SU-DHL-6 (cell line): Measurements from ENCODE around the gene MED23.

Experiments used
- EZH2phosphoT487 ChIP-seq: fragments of 200-600 bp; sonication (generic), shearing (Covaris generic); conservative IDR thresholded peaks from 2 replicates; pipeline ENCODE4 v1.6.1; 2018; ENCODE audit warnings: mild to moderate bottlenecking, antibody characterized with exemption, low read length, moderate library complexity, mixed read lengths
- TF ChIP-seq, protein P1 (sequence below): fragments of 200-600 bp; sonication (generic); IDR thresholded peaks from one replicate; pipeline ENCODE4 v1.5.1; 2017; ENCODE audit warnings: antibody characterized with exemption, mild to moderate bottlenecking, low read length, moderate library complexity; ENCODE audit not compliant: insufficient read depth, poor library complexity, severe bottlenecking

GRCh38 chr6:131643855-131644460 is 15.9 kb upstream of the MED23 start:
- TF ChIP-seq, protein P1, sequence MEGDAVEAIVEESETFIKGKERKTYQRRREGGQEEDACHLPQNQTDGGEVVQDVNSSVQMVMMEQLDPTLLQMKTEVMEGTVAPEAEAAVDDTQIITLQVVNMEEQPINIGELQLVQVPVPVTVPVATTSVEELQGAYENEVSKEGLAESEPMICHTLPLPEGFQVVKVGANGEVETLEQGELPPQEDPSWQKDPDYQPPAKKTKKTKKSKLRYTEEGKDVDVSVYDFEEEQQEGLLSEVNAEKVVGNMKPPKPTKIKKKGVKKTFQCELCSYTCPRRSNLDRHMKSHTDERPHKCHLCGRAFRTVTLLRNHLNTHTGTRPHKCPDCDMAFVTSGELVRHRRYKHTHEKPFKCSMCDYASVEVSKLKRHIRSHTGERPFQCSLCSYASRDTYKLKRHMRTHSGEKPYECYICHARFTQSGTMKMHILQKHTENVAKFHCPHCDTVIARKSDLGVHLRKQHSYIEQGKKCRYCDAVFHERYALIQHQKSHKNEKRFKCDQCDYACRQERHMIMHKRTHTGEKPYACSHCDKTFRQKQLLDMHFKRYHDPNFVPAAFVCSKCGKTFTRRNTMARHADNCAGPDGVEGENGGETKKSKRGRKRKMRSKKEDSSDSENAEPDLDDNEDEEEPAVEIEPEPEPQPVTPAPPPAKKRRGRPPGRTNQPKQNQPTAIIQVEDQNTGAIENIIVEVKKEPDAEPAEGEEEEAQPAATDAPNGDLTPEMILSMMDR: no peak
- TF ChIP-seq EZH2phosphoT487: no peak
